Hematopoietic multipotent progenitor cell treated with erythropoietin and hydrocortisone succinate and interleukin-3 and kit ligand, for 8 days (in vitro differentiated cells): ENCODE data around the gene IRAG1.

Source experiments
- DNase-seq: peaks from one replicate; pipeline ENCODE4 v3.0.0-alpha.2; 2015

The IRAG1 gene

GRCh38 chr11:10645212-10645795 lies 48.3 kb downstream of the IRAG1 start:
- DNase-seq, result no peak
